Mesodermal cell (in vitro differentiated cells): ENCODE data around the gene SH3GL1.

ENCODE experiments used
- H3K27ac ChIP-seq: 2 replicates; pipeline ENCODE4 v1.7.0; 2013; ENCODE audit warnings: mild to moderate bottlenecking, low read depth, low read length, moderate library complexity; ENCODE audit not compliant: severe bottlenecking
- H3K36me3 ChIP-seq: 2 replicates; pipeline ENCODE4 v1.7.1; 2013; ENCODE audit warnings: mild to moderate bottlenecking, low read length, moderate library complexity; ENCODE audit not compliant: control insufficient read depth, insufficient read depth
- H3K4me1 ChIP-seq: one replicate; pipeline ENCODE4 v1.7.1; 2013; ENCODE audit warnings: mild to moderate bottlenecking, low read length; ENCODE audit not compliant: insufficient read depth, control insufficient read depth, poor library complexity, severe bottlenecking
- H3K4me3 ChIP-seq: 2 replicates; pipeline ENCODE4 v1.7.0; 2013; ENCODE audit warnings: low read length, control low read depth, mild to moderate bottlenecking; ENCODE audit not compliant: insufficient read depth, poor library complexity, severe bottlenecking; ENCODE audit errors: extremely low read depth
- H3K9me3 ChIP-seq: 2 replicates; pipeline ENCODE4 v1.7.1; 2013; ENCODE audit warnings: mild to moderate bottlenecking, low read length, moderate library complexity; ENCODE audit not compliant: control insufficient read depth
- WGBS, 2 experiments: methylation state at CpG; one replicate each; pipeline ENCODE4 v1.1.5; 2013; ENCODE audit warnings: missing lambda C conversion rate in 2 of 2; ENCODE audit not compliant: insufficient coverage in 2 of 2; 5-methylcytosine and 5-hydroxymethylcytosine counted together

The SH3GL1 gene

GRCh38 chr19:4386041-4386782, 14.1 kb downstream of the SH3GL1 start:
- Histone ChIP-seq H3K9me3 (no peaks in the 10 kb centered on the region), H3K36me3 (peaks cover 52% of the 10 kb centered on the region), H3K27ac (no peak overlapping the region), H3K4me1 (peaks cover 18% of the 10 kb centered on the region), H3K4me3 (no peak overlapping the region)
- 91 to 92% methylated on average over 10 to 12 of the region's 13 CpGs for WGBS, 2 experiments

- Histone ChIP-seq H3K4me1 (peaks cover 11% of the 10 kb centered on the region), H3K4me3 (no peak overlapping the region), H3K9me3 (no peaks in the 10 kb centered on the region), H3K36me3 (peaks cover 52% of the 10 kb centered on the region), H3K27ac (no peak overlapping the region)
- WGBS, 2 experiments: 88 to 93% methylated on average over 12 to 14 of the region's 15 CpGs
Observed at GRCh38 chr19:4385291-4386040, 14.9 kb downstream of the SH3GL1 start.

- 90% methylated on average over 11 to 14 of the region's 17 CpGs for WGBS, 2 experiments
- Histone ChIP-seq H3K9me3 (no peaks in the 10 kb centered on the region), H3K27ac (no peak overlapping the region), H3K4me1 (peaks cover 19% of the 10 kb centered on the region), H3K4me3 (no peak overlapping the region), H3K36me3 (peaks cover 25% of the 10 kb centered on the region)
Observed at GRCh38 chr19:4380254-4380727, 20.1 kb downstream of the SH3GL1 start.

- Histone ChIP-seq H3K36me3 (peaks cover 20% of the 10 kb centered on the region), H3K27ac (no peak overlapping the region), H3K4me1 (peaks cover 26% of the 10 kb centered on the region), H3K9me3 (no peaks in the 10 kb centered on the region), H3K4me3 (no peak overlapping the region)
- WGBS, 2 experiments: 83 to 87% methylated on average over 11 to 15 of the region's 20 CpGs
Observed at GRCh38 chr19:4379383-4380253, 20.7 kb downstream of the SH3GL1 start.

GRCh38 chr19:4378886-4379285, 21.5 kb downstream of the SH3GL1 start:
- Histone ChIP-seq H3K9me3 (no peaks in the 10 kb centered on the region), H3K27ac (no peak overlapping the region), H3K36me3 (peaks cover 12% of the 10 kb centered on the region), H3K4me1 (peaks cover 33% of the 10 kb centered on the region), H3K4me3 (no peak overlapping the region)
- WGBS, 2 experiments: 97 to 98% methylated on average over 11 of the region's 11 CpGs

- Histone ChIP-seq H3K36me3 (peaks cover 4% of the 10 kb centered on the region), H3K4me3 (no peak overlapping the region), H3K4me1 (peaks cover 40% of the 10 kb centered on the region), H3K27ac (no peak overlapping the region), H3K9me3 (no peaks in the 10 kb centered on the region)
- 88 to 89% methylated on average over 21 to 22 of the region's 23 CpGs for WGBS, 2 experiments
Observed at GRCh38 chr19:4376991-4377781, 23.2 kb downstream of the SH3GL1 start.

- peaks cover 4% of the 10 kb centered on the region for H3K36me3 ChIP-seq
Observed at GRCh38 chr19:4376671-4376990, 23.7 kb downstream of the SH3GL1 start.

GRCh38 chr19:4376028-4376670, 24.2 kb downstream of the SH3GL1 start:
- H3K27ac ChIP-seq: peak overlapping the region; percentile 90
- 83 to 86% methylated on average over 15 to 16 of the region's 16 CpGs for WGBS, 2 experiments
- H3K4me3 ChIP-seq: no peak overlapping the region
- peaks cover 4% of the 10 kb centered on the region for H3K36me3 ChIP-seq
- H3K4me1 ChIP-seq: peaks cover 40% of the 10 kb centered on the region
- H3K9me3 ChIP-seq: no peaks in the 10 kb centered on the region

More at GRCh38 chr19:4376671-4376990, 23.7 kb downstream of the SH3GL1 start:
- H3K9me3 ChIP-seq: no peaks in the 10 kb centered on the region
- no peak overlapping the region for H3K4me3 ChIP-seq
- no peak overlapping the region for H3K27ac ChIP-seq
- WGBS, 2 experiments: 65 to 69% methylated on average over 7 to 10 of the region's 10 CpGs
- H3K4me1 ChIP-seq: peaks cover 40% of the 10 kb centered on the region

- H3K27ac ChIP-seq: peak overlapping the region; percentile 90
- no peaks in the 10 kb centered on the region for H3K9me3 ChIP-seq
- H3K36me3 ChIP-seq: peaks cover 4% of the 10 kb centered on the region
- peaks cover 40% of the 10 kb centered on the region for H3K4me1 ChIP-seq
- no peak overlapping the region for H3K4me3 ChIP-seq
- 75 to 81% methylated on average over 13 to 15 of the region's 16 CpGs for WGBS, 2 experiments
Observed at GRCh38 chr19:4375164-4376027, 25.0 kb downstream of the SH3GL1 start.
